ENCODE measurements around the gene EGF.

- no peak for TF ChIP-seq CTCF (conservative IDR thresholded peaks at IDR 0.05 in 1 of 2, IDR thresholded peaks at IDR 0.05 in 1 of 2; ENCODE audit: extremely low read depth in 1 of 2, insufficient read depth in 1 of 2, low read depth in 1 of 2, low read length in 2 of 2)
- no peak for TF ChIP-seq EZH2 (IDR thresholded peaks at IDR 0.05; ENCODE audit: borderline replicate concordance, low read length)
These were observed 35.9 kb upstream of the EGF start for GRCh38 chr4:109876634-109877265.
